Measurements from ENCODE around the gene BICD2.
"Not testable (repeated sequence)": the region's sequence is repeated elsewhere in the genome, so short reads cannot be mapped to it uniquely, and the experiment has no call there.

The BICD2 gene

GRCh38 chr9:92798358-92798757 lies 33.7 kb upstream of the BICD2 start:
- Histone ChIP-seq H3K27me3 (ENCODE audit: control insufficient read depth, low read length) (peaks cover 18% of the 10 kb centered on the region), H3K4me1 (ENCODE audit: control insufficient read depth, low read length) (peaks cover 18% of the 10 kb centered on the region), H3F3A (ENCODE audit: control insufficient read depth, insufficient read depth) (no peaks in the 10 kb centered on the region; the same call in 1 of the 2 replicates), H3K36me3 (ENCODE audit: control insufficient read depth, low read length) (no peaks in the 10 kb centered on the region), H3K79me2 (ENCODE audit: control insufficient read depth, low read length) (no peaks in the 10 kb centered on the region), H3K27ac (ENCODE audit: low read depth, low read length) (no peak overlapping the region), H3K9me2 (replicated peaks; ENCODE audit: control insufficient read depth, low read length) (no peaks in the 10 kb centered on the region), H3K4me2 (ENCODE audit: low read length) (no peak overlapping the region), H3K4me3 (ENCODE audit: low read length) (no peak overlapping the region), H3K9me3 (ENCODE audit: control insufficient read depth, insufficient read depth, low read length) (no peaks in the 10 kb centered on the region), H4K20me1 (ENCODE audit: control insufficient read depth, insufficient read depth, low read depth, low read length) (no peaks in the 10 kb centered on the region)
- TF ChIP-seq EZH2phosphoT487 (IDR thresholded peaks at IDR 0.05; ENCODE audit: borderline replicate concordance, low read length) (no peak), CTCF (IDR thresholded peaks at IDR 0.05; ENCODE audit: low read depth, low read length, poor library complexity, severe bottlenecking) (no peak)

GRCh38 chr9:92796337-92796804 lies 31.7 kb upstream of the BICD2 start:
- H4K20me1 ChIP-seq (ENCODE audit: control insufficient read depth, insufficient read depth, low read depth, low read length); H3K9me2 ChIP-seq (replicated peaks; ENCODE audit: control insufficient read depth, low read length); H3K36me3 ChIP-seq (ENCODE audit: control insufficient read depth, low read length); H3K4me3 ChIP-seq (ENCODE audit: low read length); H3K9me3 ChIP-seq (ENCODE audit: control insufficient read depth, insufficient read depth, low read length); H3K79me2 ChIP-seq (ENCODE audit: control insufficient read depth, low read length); H3F3A ChIP-seq (ENCODE audit: control insufficient read depth, insufficient read depth); H3K4me2 ChIP-seq (ENCODE audit: low read length); H3K27ac ChIP-seq (ENCODE audit: low read depth, low read length): not testable (repeated sequence)
- Histone ChIP-seq H3K4me1 (ENCODE audit: control insufficient read depth, low read length) (peaks cover 22% of the 10 kb centered on the region), H3K27me3 (ENCODE audit: control insufficient read depth, low read length) (peaks cover 26% of the 10 kb centered on the region)

- Histone ChIP-seq H3F3A (ENCODE audit: control insufficient read depth, insufficient read depth) (no peaks in the 10 kb centered on the region), H3K27me3 (ENCODE audit: control insufficient read depth, low read length) (peaks cover 26% of the 10 kb centered on the region), H4K20me1 (ENCODE audit: control insufficient read depth, insufficient read depth, low read depth, low read length) (no peaks in the 10 kb centered on the region), H3K9me3 (ENCODE audit: control insufficient read depth, insufficient read depth, low read length) (no peaks in the 10 kb centered on the region), H3K36me3 (ENCODE audit: control insufficient read depth, low read length) (no peaks in the 10 kb centered on the region), H3K4me3 (ENCODE audit: low read length) (no peak overlapping the region), H3K4me2 (ENCODE audit: low read length) (no peak overlapping the region), H3K79me2 (ENCODE audit: control insufficient read depth, low read length) (no peaks in the 10 kb centered on the region), H3K4me1 (ENCODE audit: control insufficient read depth, low read length) (peaks cover 21% of the 10 kb centered on the region), H3K9me2 (replicated peaks; ENCODE audit: control insufficient read depth, low read length) (no peaks in the 10 kb centered on the region), H3K27ac (ENCODE audit: low read depth, low read length) (no peak overlapping the region)
- TF ChIP-seq EZH2phosphoT487 (IDR thresholded peaks at IDR 0.05; ENCODE audit: borderline replicate concordance, low read length) (no peak), CTCF (IDR thresholded peaks at IDR 0.05; ENCODE audit: low read depth, low read length, poor library complexity, severe bottlenecking) (no peak)
These were observed 31.1 kb upstream of the BICD2 start for GRCh38 chr9:92795598-92796336.

GRCh38 chr9:92795000-92795399 lies 30.4 kb upstream of the BICD2 start:
- H3K9me2 ChIP-seq (replicated peaks; ENCODE audit: control insufficient read depth, low read length): no peaks in the 10 kb centered on the region
- no peaks in the 10 kb centered on the region for H4K20me1 ChIP-seq (ENCODE audit: control insufficient read depth, insufficient read depth, low read depth, low read length)
- H3K27me3 ChIP-seq (ENCODE audit: control insufficient read depth, low read length): peaks cover 26% of the 10 kb centered on the region
- no peaks in the 10 kb centered on the region for H3K79me2 ChIP-seq (ENCODE audit: control insufficient read depth, low read length)
- TF ChIP-seq CTCF (IDR thresholded peaks at IDR 0.05; ENCODE audit: low read depth, low read length, poor library complexity, severe bottlenecking) (no peak), EZH2phosphoT487 (IDR thresholded peaks at IDR 0.05; ENCODE audit: borderline replicate concordance, low read length) (no peak)
- no peak overlapping the region for H3K4me3 ChIP-seq (ENCODE audit: low read length)
- no peaks in the 10 kb centered on the region for H3K36me3 ChIP-seq (ENCODE audit: control insufficient read depth, low read length)
- H3K4me2 ChIP-seq (ENCODE audit: low read length): no peak overlapping the region
- H3K27ac ChIP-seq (ENCODE audit: low read depth, low read length): no peak overlapping the region
- peaks cover 17% of the 10 kb centered on the region for H3K4me1 ChIP-seq (ENCODE audit: control insufficient read depth, low read length)
- H3K9me3 ChIP-seq (ENCODE audit: control insufficient read depth, insufficient read depth, low read length): no peaks in the 10 kb centered on the region
- no peaks in the 10 kb centered on the region for H3F3A ChIP-seq (ENCODE audit: control insufficient read depth, insufficient read depth)
